Endothelial cell of umbilical vein (primary cell): Measurements from ENCODE around the gene PSAPL1. TPM values are rescaled to one million over a fixed set of nuclear protein-coding genes. Genes with fewer than 3 reads are reported as not detected.

ENCODE experiments used
- BruUV-seq: library from RNA; stranded (reverse); fragments of 400-500 nt; replicated peaks from 2 replicates; lab custom pipeline; 2021; lab: Mats Ljungman, UMichigan
- CTCF ChIA-PET: fragments of 300-600, 350-600 bp; sonication (Branson Sonifier 250); formaldehyde crosslinking; loops from one replicate; lab custom pipeline; 2021; ENCODE audit warnings: antibody characterized with exemption, inconsistent platforms; lab: Charles Lee
- POLR2A ChIA-PET: fragments of 300-600, 350-600 bp; sonication (Branson Sonifier 250); formaldehyde crosslinking; loops from one replicate; lab custom pipeline; 2021; ENCODE audit warnings: antibody characterized with exemption, inconsistent platforms; lab: Charles Lee
- DNase-seq: peaks from one replicate; pipeline ENCODE4 v3.0.0-alpha.2; 2011; ENCODE audit warnings: low read depth, low spot score
- FAIRE-seq: peaks from 2 replicates; lab custom pipeline; 2011; peaks lifted over from hg19 to GRCh38; lab: Jason Lieb, UNC
- H2AFZ ChIP-seq: 2 replicates; pipeline ENCODE4 v1.6.0; 2012; ENCODE audit warnings: low read depth, low read length, control low read depth, inconsistent platforms
- H3K27ac ChIP-seq: 2 replicates; pipeline ENCODE4 v1.5.1; 2011; ENCODE audit warnings: low read depth, mild to moderate bottlenecking, control low read depth, low read length, moderate library complexity; ENCODE audit not compliant: insufficient read depth
- H3K27me3 ChIP-seq, 2 experiments: 2 replicates each; pipeline versions ENCODE4 v1.6.0 to v1.6.1; 2011; ENCODE audit warnings: low read length in 2 of 2, mixed read lengths in 1 of 2; ENCODE audit not compliant: control insufficient read depth in 2 of 2, insufficient read depth in 2 of 2
- H3K36me3 ChIP-seq, 2 experiments: 2 replicates in 1 of 2; 3 replicates in 1 of 2; pipeline ENCODE4 v1.5.1; 2011; ENCODE audit warnings: low read length in 2 of 2, mild to moderate bottlenecking in 1 of 2, moderate library complexity in 1 of 2; ENCODE audit not compliant: control insufficient read depth in 2 of 2, insufficient read depth in 2 of 2; ENCODE audit errors: extremely low read depth in 1 of 2
- H3K4me1 ChIP-seq: 3 replicates; pipeline ENCODE4 v1.5.1; 2011; ENCODE audit warnings: mild to moderate bottlenecking, low read length; ENCODE audit not compliant: control insufficient read depth, insufficient read depth; ENCODE audit errors: extremely low read depth
- H3K4me2 ChIP-seq: 2 replicates; pipeline ENCODE4 v1.6.1; 2011; ENCODE audit warnings: low read length, control low read depth, mixed read lengths; ENCODE audit not compliant: insufficient read depth
- H3K4me3 ChIP-seq, 3 experiments: fragments of 200-600 bp in 1 of 3; sonication (generic), shearing (Covaris generic) in 1 of 3; replicated peaks in 1 of 3; 2 replicates each; pipeline ENCODE4 v1.5.1; 2011 to 2016; ENCODE audit warnings: control low read depth in 3 of 3, low read length in 3 of 3, mild to moderate bottlenecking in 2 of 3, inconsistent platforms in 1 of 3, low read depth in 1 of 3, moderate library complexity in 1 of 3; ENCODE audit not compliant: insufficient read depth in 1 of 3
- H3K79me2 ChIP-seq: 2 replicates; pipeline ENCODE4 v1.6.0; 2012; ENCODE audit warnings: low read length, inconsistent platforms; ENCODE audit not compliant: control insufficient read depth, insufficient read depth
- H3K9ac ChIP-seq: replicated peaks from 2 replicates; pipeline ENCODE3; 2011; ENCODE audit warnings: low read length, control low read depth; ENCODE audit not compliant: insufficient read depth; ENCODE audit errors: extremely low read depth
- H3K9me1 ChIP-seq: replicated peaks from 3 replicates; pipeline ENCODE4 v1.6.0; 2011; ENCODE audit warnings: mild to moderate bottlenecking, low read length; ENCODE audit not compliant: control insufficient read depth, insufficient read depth; ENCODE audit errors: extremely low read depth
- H3K9me3 ChIP-seq: replicated peaks from 2 replicates; pipeline ENCODE4 v1.5.1; 2012; ENCODE audit warnings: low read length, inconsistent platforms; ENCODE audit not compliant: control insufficient read depth, insufficient read depth
- H4K20me1 ChIP-seq: replicated peaks from 2 replicates; pipeline ENCODE3; 2011; ENCODE audit warnings: mild to moderate bottlenecking, low read length; ENCODE audit not compliant: control insufficient read depth, insufficient read depth; ENCODE audit errors: extremely low read depth
- CTCF ChIP-seq, 2 donors: IDR thresholded peaks; 1 replicate in 1 of 2; 2 replicates in 1 of 2; pipeline ENCODE4 v1.5.1; 2011; ENCODE audit warnings: low read length in 2 of 2, mild to moderate bottlenecking in 2 of 2, moderate library complexity in 2 of 2, control low read depth in 1 of 2, inconsistent platforms in 1 of 2, low read depth in 1 of 2; ENCODE audit not compliant: insufficient read depth in 1 of 2; ENCODE audit errors: extremely low read depth in 1 of 2
- EZH2 ChIP-seq: IDR thresholded peaks from 2 replicates; pipeline ENCODE4 v1.6.1; 2012; ENCODE audit warnings: borderline replicate concordance, low read depth, mild to moderate bottlenecking, moderate library complexity, low read length, inconsistent platforms; ENCODE audit not compliant: severe bottlenecking
- FOS ChIP-seq: IDR thresholded peaks from 2 replicates; pipeline ENCODE4 v1.6.1; 2011; ENCODE audit warnings: mild to moderate bottlenecking, low read length, moderate library complexity, borderline replicate concordance; ENCODE audit not compliant: insufficient read depth
- GATA2 ChIP-seq: IDR thresholded peaks from 2 replicates; pipeline ENCODE4 v1.7.0; 2011; ENCODE audit warnings: low read depth, mild to moderate bottlenecking, moderate library complexity, mixed read lengths, low read length; ENCODE audit not compliant: insufficient read length, insufficient read depth
- JUN ChIP-seq: IDR thresholded peaks from 2 replicates; pipeline ENCODE4 v1.6.1; 2011; ENCODE audit warnings: borderline replicate concordance, low read depth; ENCODE audit not compliant: insufficient read length, insufficient read depth
- MAX ChIP-seq: IDR thresholded peaks from 2 replicates; pipeline ENCODE4 v1.6.1; 2011; ENCODE audit not compliant: insufficient read depth, insufficient read length
- MYC ChIP-seq: IDR thresholded peaks from one replicate; pipeline ENCODE4 v1.6.1; 2011; ENCODE audit warnings: mild to moderate bottlenecking, low read depth, low read length
- dilution Hi-C: fragments of 300-500 bp; cut with MboI; formaldehyde crosslinking; loops from one replicate; pipeline ENCODE4 v1.15.0; 2019; ENCODE audit warnings: low sequenced_read_pairs; ENCODE audit not compliant: extremely low pct_ligation_motif_present
- intact Hi-C: fragments of 100-400 bp; cut with micrococcal nuclease; formaldehyde crosslinking; loops from one replicate; pipeline ENCODE4 v1.10.0; 2022
- polyA plus RNA-seq, 4 experiments: library from polyadenylated mRNA; depleted of rRNA in 3 of 4; stranded (reverse) in 3 of 4; unstranded in 1 of 4; fragments of >200 nt; gene quantifications; 2 replicates each; pipeline versions ENCODE4 v1.2.1 to v1.2.3, GENCODE V29; 2011 to 2012; ENCODE audit warnings: missing spikeins in 1 of 4
- total RNA-seq: library from RNA; stranded (reverse); gene quantifications from 2 replicates; pipeline ENCODE4 v1.2.3, GENCODE V29; 2021

The PSAPL1 gene
- total and polyA plus RNA-seq, 2 donors (not counting 3 experiments of a cell fraction or from before 2014, with no cell fraction given) = not detected

- CTCF ChIA-PET = no interaction called here
These were observed 40.5 kb upstream of the PSAPL1 start for GRCh38 chr4:7475207-7475606.

More at GRCh38 chr4:7475207-7475606, 40.5 kb upstream of the PSAPL1 start:
- FAIRE-seq (no peak), DNase-seq (no peak)
- Histone ChIP-seq H3K9me1 (no peaks in the 10 kb centered on the region), H3K79me2 (no peaks in the 10 kb centered on the region), H3K4me3 (no peak overlapping the region), H3K9ac (no peak overlapping the region), H3K4me1 (no peaks in the 10 kb centered on the region), H3K4me2 (no peak overlapping the region), H3K27ac (no peak overlapping the region), H4K20me1 (no peaks in the 10 kb centered on the region), H3K9me3 (no peaks in the 10 kb centered on the region), H2AFZ (no peak overlapping the region), H3K36me3 (no peaks in the 10 kb centered on the region), H3K27me3 (no peaks in the 10 kb centered on the region)
- TF ChIP-seq MYC (no peak), JUN (no peak), EZH2 (no peak), MAX (no peak), GATA2 (no peak), FOS (no peak), CTCF (IDR thresholded peaks at IDR 0.05; ENCODE audit: extremely low read depth in 1 of 2, insufficient read depth in 1 of 2, low read depth in 1 of 2, low read length in 2 of 2) (no peak)
- POLR2A ChIA-PET = no interaction called here
- intact Hi-C loops = no loop called here
- dilution Hi-C loops = no loop called here
- BruUV-seq = no TSS peak
